A673 (cell line): ENCODE data around the gene AMIGO3. TPM values are rescaled to one million over a fixed set of nuclear protein-coding genes. Genes with fewer than 3 reads are reported as not detected.

Experiments
- BruUV-seq: library from RNA; stranded (reverse); fragments of 400-500 nt; replicated peaks from 2 replicates; lab custom pipeline; 2021; lab: Mats Ljungman, UMichigan
- CTCF ChIA-PET: fragments of 300-600 bp; sonication (Branson Sonifier 250); formaldehyde crosslinking; loops from one replicate; lab custom pipeline; 2022; ENCODE audit warnings: antibody characterized with exemption; lab: Charles Lee
- POLR2A ChIA-PET: fragments of 300-600 bp; sonication (Branson Sonifier 250); formaldehyde crosslinking; loops from one replicate; lab custom pipeline; 2022; ENCODE audit warnings: antibody characterized with exemption; ENCODE audit not compliant: low non-redundant PET; lab: Charles Lee
- DNase-seq: peaks from one replicate; pipeline ENCODE4 v3.0.0-alpha.2; 2015; ENCODE audit warnings: low spot score
- H3K27ac ChIP-seq: fragments of 200-600 bp; sonication (generic); 2 replicates; pipeline ENCODE4 v1.5.1; 2016; ENCODE audit warnings: mixed run types, low read depth, mild to moderate bottlenecking, mixed read lengths, antibody characterized with exemption, low read length; ENCODE audit not compliant: poor library complexity, severe bottlenecking
- H3K27me3 ChIP-seq: fragments of 200-600 bp; sonication (generic); replicated peaks from 2 replicates; pipeline ENCODE4 v1.6.1; 2017; ENCODE audit warnings: mixed run types, low read depth, mild to moderate bottlenecking, mixed read lengths, antibody characterized with exemption, low read length; ENCODE audit not compliant: insufficient read depth, poor library complexity
- H3K36me3 ChIP-seq: fragments of 200-600 bp; sonication (generic); 2 replicates; pipeline ENCODE4 v1.6.1; 2016; ENCODE audit warnings: mixed run types, mild to moderate bottlenecking, mixed read lengths, antibody characterized with exemption, low read length; ENCODE audit not compliant: insufficient read depth, poor library complexity, severe bottlenecking
- H3K4me1 ChIP-seq: fragments of 200-600 bp; sonication (generic); 2 replicates; pipeline ENCODE4 v1.6.1; 2017; ENCODE audit warnings: mixed run types, mild to moderate bottlenecking, mixed read lengths, antibody characterized with exemption, low read length; ENCODE audit not compliant: insufficient read depth, poor library complexity, severe bottlenecking
- H3K4me3 ChIP-seq: fragments of 200-600 bp; sonication (generic); 2 replicates; pipeline ENCODE4 v1.5.1; 2016; ENCODE audit warnings: low read depth, mixed run types, mild to moderate bottlenecking, mixed read lengths, low read length; ENCODE audit not compliant: poor library complexity, severe bottlenecking
- H3K9me3 ChIP-seq: fragments of 200-600 bp; sonication (generic); 2 replicates; pipeline ENCODE4 v1.6.1; 2016; ENCODE audit warnings: mixed run types, low read depth, mild to moderate bottlenecking, mixed read lengths, antibody characterized with exemption, low read length; ENCODE audit not compliant: poor library complexity, severe bottlenecking
- CTCF ChIP-seq: fragments of 300-800, 200-600 bp; sonication (generic); conservative IDR thresholded peaks from 2 replicates; pipeline ENCODE4 v1.5.1; 2017; ENCODE audit warnings: low read depth, mild to moderate bottlenecking, antibody characterized with exemption, low read length, moderate library complexity, mixed read lengths
- EZH2 ChIP-seq: fragments of 200-600 bp; sonication (generic); IDR thresholded peaks from 2 replicates; pipeline ENCODE4 v1.6.1; 2017; ENCODE audit warnings: borderline replicate concordance, low read depth, mild to moderate bottlenecking, mixed read lengths, antibody characterized with exemption, low read length; ENCODE audit not compliant: poor library complexity, severe bottlenecking
- intact Hi-C: fragments of 100-400 bp; cut with micrococcal nuclease; formaldehyde crosslinking; loops from one replicate; pipeline ENCODE4 v1.10.0; 2022; ENCODE audit not compliant: unreplicated experiment
- total RNA-seq: library from RNA; stranded (reverse); gene quantifications from 2 replicates; pipeline ENCODE4 v1.2.3, GENCODE V29; 2021

Gene AMIGO3
- total RNA-seq, 1 experiment from 2014 or later, result not detected

GRCh38 chr3:49668861-49669260 lies 50.6 kb downstream of the AMIGO3 start:
- Histone ChIP-seq H3K36me3 (no peaks in the 10 kb centered on the region), H3K4me3 (no peak overlapping the region), H3K9me3 (no peaks in the 10 kb centered on the region), H3K27ac (no peak overlapping the region), H3K27me3 (no peaks in the 10 kb centered on the region), H3K4me1 (no peaks in the 10 kb centered on the region)
- BruUV-seq, result no TSS peak
- no peak for DNase-seq
- intact Hi-C loops, result no loop called here
- TF ChIP-seq CTCF, result no peak
- no peak for TF ChIP-seq EZH2
- POLR2A ChIA-PET, result no interaction called here
- CTCF ChIA-PET, result no interaction called here

DNA sequence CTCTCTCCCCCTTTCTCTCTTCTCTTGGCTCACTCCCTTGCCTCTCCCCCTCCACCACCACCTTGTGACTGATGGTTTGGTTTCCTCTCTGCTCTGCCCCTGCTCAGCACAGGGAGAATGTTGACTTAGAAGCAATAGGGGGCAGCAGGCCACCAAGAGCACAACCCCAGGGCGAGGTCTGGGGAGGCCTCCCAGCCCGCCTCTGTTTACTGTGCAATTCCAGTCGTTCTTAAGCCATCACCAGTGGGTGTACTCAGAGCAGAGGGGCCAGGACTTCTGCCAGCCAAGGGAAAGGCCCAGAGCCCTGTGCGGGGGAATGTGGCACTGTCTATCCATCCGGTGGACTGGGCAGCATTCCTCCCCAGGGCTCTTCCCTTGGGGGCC lies 51.1 kb downstream of the AMIGO3 start:
- no TSS peak for BruUV-seq
- H3K4me3 ChIP-seq, result no peak overlapping the region
- no peaks in the 10 kb centered on the region for H3K27me3 ChIP-seq
- POLR2A ChIA-PET, result no interaction called here
- H3K4me1 ChIP-seq, result no peaks in the 10 kb centered on the region
- H3K9me3 ChIP-seq, result no peaks in the 10 kb centered on the region
- DNase-seq, result no peak
- H3K36me3 ChIP-seq, result no peaks in the 10 kb centered on the region
- CTCF ChIA-PET, result no interaction called here
- intact Hi-C loops, result no loop called here
- no peak overlapping the region for H3K27ac ChIP-seq
- TF ChIP-seq CTCF, result no peak
- no peak for TF ChIP-seq EZH2

DNA sequence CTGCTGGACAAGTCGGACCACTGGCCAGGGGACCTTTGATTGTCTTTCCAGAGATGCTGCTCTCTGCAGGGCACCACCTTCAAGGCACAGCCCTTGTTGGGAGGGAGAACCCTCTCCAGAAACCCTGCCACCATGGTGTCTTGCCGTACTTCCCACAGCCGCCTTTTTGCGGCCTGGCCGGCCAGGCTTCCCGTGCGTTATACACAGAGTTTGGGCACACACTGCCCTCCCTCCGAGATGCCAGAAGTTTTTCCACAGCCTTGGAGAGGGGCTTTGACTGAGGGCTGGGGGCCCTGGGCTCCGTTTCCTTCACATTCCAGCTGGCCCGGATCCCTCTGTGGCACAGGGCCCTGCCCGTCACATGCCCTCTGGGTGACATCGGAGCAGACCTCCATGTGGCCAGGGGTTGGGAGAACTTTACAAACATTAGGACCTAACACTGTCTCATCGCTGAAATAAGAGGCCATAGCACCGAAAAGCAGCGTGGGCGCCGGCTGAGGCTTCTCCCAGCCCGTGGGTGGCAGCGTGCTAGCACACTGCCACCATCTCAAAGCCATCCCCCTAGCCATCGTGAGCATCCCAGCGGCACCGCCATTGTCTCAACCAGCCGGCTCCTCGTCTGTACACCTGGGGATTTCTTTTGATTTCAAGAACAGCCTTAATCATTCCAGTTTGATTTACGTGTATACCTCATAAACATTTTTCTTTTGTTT lies 51.6 kb downstream of the AMIGO3 start:
- no peaks in the 10 kb centered on the region for H3K4me1 ChIP-seq
- no peak overlapping the region for H3K27ac ChIP-seq
- ChIA-PET POLR2A (no interaction called here), CTCF (no interaction called here)
- intact Hi-C loops, result no loop called here
- no peak for DNase-seq
- no peak overlapping the region for H3K4me3 ChIP-seq
- BruUV-seq, result no TSS peak
- H3K36me3 ChIP-seq, result no peaks in the 10 kb centered on the region
- no peak for TF ChIP-seq CTCF
- no peak for TF ChIP-seq EZH2
- H3K27me3 ChIP-seq, result no peaks in the 10 kb centered on the region
- no peaks in the 10 kb centered on the region for H3K9me3 ChIP-seq

Other genes with a start within 250 kb of the AMIGO3 start
- 36.5 and 36.8 TPM in 2 replicates for gene DAG1, start 249.4 kb downstream of the AMIGO3 start, total RNA-seq
- 1.1 and 1.4 TPM in 2 replicates for gene BSN, start 165.2 kb downstream of the AMIGO3 start, total RNA-seq
- gene APEH, start 45.3 kb downstream of the AMIGO3 start, total RNA-seq, result 64.9 and 67.4 TPM in 2 replicates
- 3.7 and 4.5 TPM in 2 replicates for gene MST1, start 30.2 kb downstream of the AMIGO3 start, total RNA-seq
- 31.0 and 31.5 TPM in 2 replicates for gene RNF123, start 30.1 kb downstream of the AMIGO3 start, total RNA-seq
- gene GMPPB, start 4.3 kb upstream of the AMIGO3 start, total RNA-seq, result 15.2 and 16.6 TPM in 2 replicates
- gene IP6K1, start 66.9 kb upstream of the AMIGO3 start, total RNA-seq, result 25.8 and 29.0 TPM in 2 replicates
- gene CDHR4, start 80.2 kb upstream of the AMIGO3 start, total RNA-seq, result 0.48 TPM in 1 of 2 replicates, not detected in the other
- 7.1 and 13.8 TPM in 2 replicates for gene INKA1, start 83.6 kb upstream of the AMIGO3 start, total RNA-seq
- 2.2 and 3.8 TPM in 2 replicates for gene UBA7, start 94.3 kb upstream of the AMIGO3 start, total RNA-seq
- 17.8 and 18.8 TPM in 2 replicates for gene TRAIP, start 136.9 kb upstream of the AMIGO3 start, total RNA-seq
- 5.4 and 6.5 TPM in 2 replicates for gene CAMKV, start 150.2 kb upstream of the AMIGO3 start, total RNA-seq
- gene MST1R, start 184.2 kb upstream of the AMIGO3 start, total RNA-seq, result not detected in 2 replicates
- gene MON1A, start 210.1 kb upstream of the AMIGO3 start, total RNA-seq, result 7.5 and 7.7 TPM in 2 replicates
- 55.9 and 64.3 TPM in 2 replicates for gene RBM6, start 220.5 kb upstream of the AMIGO3 start, total RNA-seq